ENCODE data around the gene RDX.

RDX gene

GRCh38 chr11:110327508-110327907, 31.1 kb upstream of the RDX start:
- no peaks in the 10 kb centered on the region for H3K9me3 ChIP-seq (ENCODE audit: insufficient read depth, low read length, severe bottlenecking)
- H4K20me1 ChIP-seq (ENCODE audit: insufficient read depth, low read length), result no peaks in the 10 kb centered on the region
- H3K9ac ChIP-seq (ENCODE audit: low read depth, low read length), result no peak overlapping the region
- H3K36me3 ChIP-seq (ENCODE audit: insufficient read depth, low read length), result no peaks in the 10 kb centered on the region
- H3K79me2 ChIP-seq (ENCODE audit: insufficient read depth, low read length), result no peaks in the 10 kb centered on the region
- no peak for TF ChIP-seq CTCF (IDR thresholded peaks at IDR 0.05; ENCODE audit: borderline replicate concordance, extremely low read depth, low read length, poor library complexity, severe bottlenecking)
- TF ChIP-seq EZH2 (IDR thresholded peaks at IDR 0.05; ENCODE audit: borderline replicate concordance, low read depth, low read length, severe bottlenecking), result no peak
- no peaks in the 10 kb centered on the region for H3K27me3 ChIP-seq (ENCODE audit: insufficient read depth, low read length, poor library complexity)
- no peak overlapping the region for H2AFZ ChIP-seq (ENCODE audit: low read depth, low read length)
- ATAC-seq (ENCODE audit: insufficient read depth, low read depth), result no peak
- 0 out of 2 replicates have a peak, but pooled peaks cover 2% of the 10 kb centered on the region for H3K4me1 ChIP-seq (ENCODE audit: insufficient read depth, low read length)
- H3K27ac ChIP-seq (ENCODE audit: low read length), result no peak overlapping the region
- no peak overlapping the region for H3K4me3 ChIP-seq (ENCODE audit: low read depth in 1 of 2, low read length in 2 of 2)
- DNase-seq, result no peak
- H3K4me2 ChIP-seq (ENCODE audit: insufficient read depth, low read length), result no peak overlapping the region

- no peak overlapping the region for H3K27ac ChIP-seq (ENCODE audit: low read length)
- no peak overlapping the region for H3K4me3 ChIP-seq (ENCODE audit: low read depth in 1 of 2, low read length in 2 of 2)
- no peaks in the 10 kb centered on the region for H3K36me3 ChIP-seq (ENCODE audit: insufficient read depth, low read length)
- H3K79me2 ChIP-seq (ENCODE audit: insufficient read depth, low read length), result no peaks in the 10 kb centered on the region
- DNase-seq (no peak), ATAC-seq (ENCODE audit: insufficient read depth, low read depth) (no peak)
- no peak for TF ChIP-seq CTCF (IDR thresholded peaks at IDR 0.05; ENCODE audit: borderline replicate concordance, extremely low read depth, low read length, poor library complexity, severe bottlenecking)
- no peak for TF ChIP-seq EZH2 (IDR thresholded peaks at IDR 0.05; ENCODE audit: borderline replicate concordance, low read depth, low read length, severe bottlenecking)
- no peak overlapping the region for H3K4me2 ChIP-seq (ENCODE audit: insufficient read depth, low read length)
- no peaks in the 10 kb centered on the region for H3K9me3 ChIP-seq (ENCODE audit: insufficient read depth, low read length, severe bottlenecking)
- H2AFZ ChIP-seq (ENCODE audit: low read depth, low read length), result no peak overlapping the region
- H3K27me3 ChIP-seq (ENCODE audit: insufficient read depth, low read length, poor library complexity), result no peaks in the 10 kb centered on the region
- 0 out of 2 replicates have a peak, but pooled peaks cover 2% of the 10 kb centered on the region for H3K4me1 ChIP-seq (ENCODE audit: insufficient read depth, low read length)
- H4K20me1 ChIP-seq (ENCODE audit: insufficient read depth, low read length), result no peaks in the 10 kb centered on the region
- no peak overlapping the region for H3K9ac ChIP-seq (ENCODE audit: low read depth, low read length)
These were observed 27.4 kb upstream of the RDX start for GRCh38 chr11:110323786-110324185.

- H3K79me2 ChIP-seq (ENCODE audit: insufficient read depth, low read length), result no peaks in the 10 kb centered on the region
- H3K9ac ChIP-seq (ENCODE audit: low read depth, low read length), result no peak overlapping the region
- H4K20me1 ChIP-seq (ENCODE audit: insufficient read depth, low read length), result no peaks in the 10 kb centered on the region
- TF ChIP-seq CTCF (IDR thresholded peaks at IDR 0.05; ENCODE audit: borderline replicate concordance, extremely low read depth, low read length, poor library complexity, severe bottlenecking) (no peak), EZH2 (IDR thresholded peaks at IDR 0.05; ENCODE audit: borderline replicate concordance, low read depth, low read length, severe bottlenecking) (no peak)
- H3K9me3 ChIP-seq (ENCODE audit: insufficient read depth, low read length, severe bottlenecking), result no peaks in the 10 kb centered on the region
- no peaks in the 10 kb centered on the region for H3K36me3 ChIP-seq (ENCODE audit: insufficient read depth, low read length)
- H3K4me1 ChIP-seq (ENCODE audit: insufficient read depth, low read length), result no peaks in the 10 kb centered on the region
- no peak overlapping the region for H3K4me3 ChIP-seq (ENCODE audit: low read depth in 1 of 2, low read length in 2 of 2)
- DNase-seq (no peak), ATAC-seq (ENCODE audit: insufficient read depth, low read depth) (no peak)
- no peak overlapping the region for H3K27ac ChIP-seq (ENCODE audit: low read length)
- H3K4me2 ChIP-seq (ENCODE audit: insufficient read depth, low read length), result no peak overlapping the region
- H3K27me3 ChIP-seq (ENCODE audit: insufficient read depth, low read length, poor library complexity), result no peaks in the 10 kb centered on the region
- no peak overlapping the region for H2AFZ ChIP-seq (ENCODE audit: low read depth, low read length)
These were observed 23.1 kb upstream of the RDX start for GRCh38 chr11:110319501-110319900.

Data from DND-41 (cell line).